ENCODE measurements around the gene NNMT.

The NNMT gene

DNA sequence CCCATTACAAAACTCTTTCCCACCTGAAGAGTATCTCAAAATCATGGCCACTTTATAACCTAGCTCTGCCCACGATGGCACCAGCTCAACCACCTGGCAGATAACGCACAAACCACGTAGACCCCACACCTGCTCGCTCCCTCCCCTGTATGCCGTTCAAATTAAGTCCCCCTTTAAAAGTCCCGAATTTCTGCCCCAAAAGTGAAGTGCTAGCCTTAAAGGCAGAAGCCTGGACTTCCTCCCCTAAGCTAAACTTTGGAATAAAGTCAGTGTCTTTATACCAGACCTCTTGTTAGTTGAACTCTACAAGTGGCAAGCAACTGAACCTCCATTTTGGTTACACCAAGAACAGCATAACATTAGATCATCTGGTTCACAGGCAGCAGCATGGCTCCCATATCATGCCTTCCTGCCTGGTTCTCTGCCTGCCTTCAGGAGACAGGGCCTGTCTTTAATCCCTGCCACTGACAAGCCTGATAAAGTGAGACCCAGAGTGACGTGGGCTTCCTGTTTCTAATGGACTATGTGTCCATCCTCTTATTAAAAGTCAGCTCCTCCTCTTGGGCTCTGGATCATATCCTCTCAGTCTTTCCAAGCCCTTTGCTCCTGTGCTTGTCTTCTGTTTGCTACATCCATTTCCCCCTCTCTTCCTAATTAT lies 32.6 kb upstream of the NNMT start:
- DNase-seq (ENCODE audit: low spot score), result no peak

- DNase-seq (ENCODE audit: low spot score), result no peak
Measured at GRCh38 chr11:114264381-114264780, 31.8 kb upstream of the NNMT start.

DNA sequence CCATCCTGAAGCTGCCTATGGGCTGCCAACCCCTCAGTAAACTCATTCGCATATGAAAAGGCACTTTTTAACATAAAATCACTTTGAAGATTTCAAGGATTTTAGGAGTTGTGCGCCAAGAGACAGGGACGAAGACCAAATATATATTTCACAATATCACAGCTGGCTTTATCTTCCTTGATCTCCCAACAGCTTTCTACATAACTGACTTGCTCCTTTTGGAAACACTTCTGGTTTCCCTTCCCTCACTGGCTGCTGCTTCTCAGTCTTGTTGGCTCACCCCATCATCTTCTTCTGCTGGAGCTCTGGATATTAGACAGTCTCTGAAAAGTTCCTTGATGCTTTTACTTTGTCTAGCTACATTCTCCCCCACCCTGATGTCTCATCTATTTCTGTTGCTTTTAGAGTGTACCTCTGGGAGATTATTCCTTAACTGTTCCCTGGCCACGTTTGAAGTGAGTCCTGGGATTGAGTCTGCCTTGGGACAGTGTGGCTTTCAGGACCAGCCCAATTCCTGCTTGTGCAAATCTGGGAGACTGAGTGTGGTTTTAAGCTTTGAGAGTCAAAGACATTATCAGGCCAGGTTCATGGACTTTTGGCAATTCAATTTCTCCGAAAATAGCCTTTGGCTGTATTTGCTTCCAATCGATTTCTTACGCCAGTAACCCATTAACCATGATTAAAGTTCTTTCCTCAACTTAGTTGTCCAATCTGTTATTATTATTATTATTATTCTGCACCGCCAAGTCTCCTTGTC lies 30.9 kb upstream of the NNMT start:
- DNase-seq (ENCODE audit: low spot score), result no peak

- DNase-seq (ENCODE audit: low spot score), result no peak
Measured at GRCh38 chr11:114269498-114269897, 26.7 kb upstream of the NNMT start.

GRCh38 chr11:114270531-114271270 lies 25.5 kb upstream of the NNMT start:
- no peak for DNase-seq (ENCODE audit: low spot score)

DNA sequence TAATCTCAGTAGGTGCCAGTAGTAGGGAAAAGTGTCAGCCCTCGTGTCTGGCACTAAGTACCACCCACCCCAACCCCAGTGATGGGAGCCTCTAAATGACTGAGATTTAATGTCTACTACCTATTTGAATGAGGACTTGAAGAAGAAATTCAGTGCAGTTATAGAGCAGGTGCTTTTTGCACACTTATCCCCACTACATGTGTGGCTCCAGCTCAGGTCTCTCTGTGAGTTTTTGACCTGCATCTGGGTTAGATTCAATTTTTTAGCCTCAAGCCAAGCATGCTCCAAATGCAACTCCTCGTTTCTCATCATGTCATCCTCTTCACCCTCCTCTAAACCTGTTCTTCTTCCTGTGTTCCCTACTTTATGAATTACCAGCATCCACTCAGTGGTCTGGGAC lies 24.9 kb upstream of the NNMT start:
- no peak for DNase-seq (ENCODE audit: low spot score)

- DNase-seq (ENCODE audit: low spot score), result no peak
Measured at GRCh38 chr11:114272311-114272710, 23.9 kb upstream of the NNMT start.

GRCh38 chr11:114273071-114273470 lies 23.1 kb upstream of the NNMT start:
- no peak for DNase-seq (ENCODE audit: low spot score)

- DNase-seq (ENCODE audit: low spot score), result no peak
Measured at GRCh38 chr11:114273890-114274635, 22.1 kb upstream of the NNMT start.

DNA sequence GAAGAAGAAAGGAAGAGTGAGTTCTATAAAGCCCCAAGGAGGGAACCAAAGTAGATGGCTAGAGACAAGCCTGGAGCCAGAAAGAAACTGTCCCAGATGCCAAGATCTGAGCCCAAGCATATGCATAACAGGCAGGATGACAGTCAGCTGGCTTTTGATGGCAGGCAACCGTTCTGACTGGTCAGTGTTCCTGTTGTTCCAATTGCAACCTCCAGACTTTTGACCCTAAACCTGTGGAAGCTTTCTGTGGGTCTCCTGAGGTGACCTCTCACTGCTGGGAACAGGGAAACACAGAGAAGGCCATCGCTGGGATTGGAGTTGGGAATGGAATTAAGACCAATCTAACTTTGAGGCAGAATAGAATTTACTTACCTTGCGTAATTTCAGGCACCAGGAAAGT lies 21.6 kb upstream of the NNMT start:
- no peak for DNase-seq (ENCODE audit: low spot score)

DNA sequence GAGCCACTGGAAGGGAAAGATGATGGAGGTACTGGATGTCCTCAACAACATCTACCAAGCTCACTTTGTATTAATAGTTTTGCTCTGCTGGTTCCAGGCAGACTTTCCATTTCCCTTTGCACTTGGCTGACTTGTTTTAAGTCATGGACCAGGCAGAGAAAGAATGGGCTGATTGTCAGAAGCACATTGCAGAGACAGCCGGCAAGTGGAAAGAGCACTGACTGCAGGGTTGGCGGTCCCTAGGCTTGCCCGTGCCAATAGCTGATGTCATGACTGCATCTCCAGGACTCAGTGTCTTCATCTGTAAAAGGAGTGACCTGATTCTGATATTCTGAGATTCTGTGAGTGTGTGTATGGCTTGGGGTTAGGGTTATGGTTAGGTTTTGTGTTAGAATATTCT lies 20.9 kb upstream of the NNMT start:
- DNase-seq (ENCODE audit: low spot score), result peak; percentile 74

DNA sequence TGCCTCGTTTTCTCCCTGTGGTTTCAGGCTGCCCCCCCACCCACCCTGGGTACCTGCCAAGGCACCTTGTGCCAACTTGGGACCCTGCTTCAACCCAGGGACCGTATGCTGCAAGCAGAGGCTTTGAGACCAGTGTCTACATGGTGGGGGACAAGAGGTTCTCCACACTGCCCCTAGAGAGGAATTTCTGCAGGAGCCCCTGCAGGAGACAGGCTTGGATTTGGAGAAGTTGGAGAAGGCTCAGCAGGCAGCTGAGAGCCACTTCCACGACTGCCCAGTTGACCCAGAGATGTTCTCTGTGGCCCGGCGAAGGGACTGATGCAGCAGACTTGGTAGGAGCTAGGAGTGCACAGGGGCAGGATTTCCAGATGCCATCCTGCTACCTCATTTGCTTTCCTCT lies 20.1 kb upstream of the NNMT start:
- DNase-seq (ENCODE audit: low spot score), result no peak

GRCh38 chr11:114277637-114278341 lies 18.4 kb upstream of the NNMT start:
- DNase-seq (ENCODE audit: low spot score), result no peak

DNA sequence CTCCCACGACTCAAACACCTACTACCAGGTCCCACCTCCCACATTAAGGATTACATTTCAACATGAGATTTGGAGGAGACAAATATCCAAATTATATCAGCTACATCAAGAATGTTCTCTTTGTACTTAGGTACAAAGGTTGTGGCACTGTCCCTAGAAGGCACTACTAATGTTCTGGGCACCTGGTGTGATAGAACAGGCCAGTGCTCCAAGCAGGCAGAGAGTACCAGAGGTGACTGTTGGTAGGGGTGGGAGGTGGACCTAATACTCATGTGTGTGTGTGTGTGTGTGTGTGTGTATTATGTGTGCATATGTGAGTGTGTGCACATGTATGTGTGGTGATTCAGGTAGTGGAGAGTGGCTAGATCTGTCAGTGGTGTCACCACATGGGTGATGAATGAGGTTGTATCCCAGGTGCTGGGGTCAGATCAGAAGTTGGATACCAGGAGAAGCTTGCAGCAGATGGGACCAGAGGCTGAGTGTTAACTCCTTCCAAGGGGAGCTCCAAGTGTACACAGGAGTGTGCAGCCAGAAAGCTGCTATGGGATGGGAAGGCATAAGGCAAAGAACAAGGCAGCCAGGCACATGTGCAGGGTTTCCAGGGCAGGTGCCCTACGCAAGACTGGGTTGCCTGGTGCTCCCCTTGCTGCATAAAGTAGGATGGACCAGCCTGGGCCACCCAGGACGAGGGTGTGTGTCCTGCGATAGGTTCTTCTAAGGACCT lies 17.7 kb upstream of the NNMT start:
- no peak for DNase-seq (ENCODE audit: low spot score)

DNA sequence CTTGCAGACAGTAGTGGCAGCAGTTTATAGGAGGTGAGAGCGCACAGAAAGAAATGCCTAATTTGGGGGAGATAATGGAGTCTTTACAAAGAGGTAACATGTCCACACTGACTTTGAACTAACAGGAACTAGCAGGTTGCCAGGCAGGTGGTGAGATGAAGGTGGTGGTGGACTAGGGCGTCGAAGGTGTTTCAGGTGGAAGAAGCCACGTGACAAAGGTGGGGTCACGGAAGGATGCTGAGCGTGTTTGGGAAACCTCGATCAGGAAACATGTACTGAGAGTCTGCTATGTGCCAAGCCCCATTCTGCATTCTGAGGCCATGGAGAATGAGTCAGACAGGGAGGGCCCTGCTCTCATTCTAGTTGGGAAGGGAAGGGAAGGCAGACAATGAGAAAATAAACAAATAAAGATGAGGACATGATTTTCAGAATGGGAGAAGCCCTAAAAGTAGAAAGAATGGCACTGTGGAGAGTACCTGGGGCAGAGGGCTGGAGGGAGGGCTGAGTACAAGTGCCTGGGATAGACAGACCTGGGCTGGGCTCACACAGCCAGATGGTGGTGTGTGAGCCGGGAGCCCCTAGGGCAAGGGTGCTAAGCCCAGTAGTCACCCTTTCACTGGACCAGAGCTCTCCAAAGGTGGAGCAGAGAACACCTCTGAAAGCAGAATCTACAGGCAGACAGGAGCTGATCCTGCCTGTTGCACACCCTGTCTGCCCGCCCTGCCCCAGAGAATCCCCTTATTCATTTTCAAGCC lies 16.2 kb upstream of the NNMT start:
- DNase-seq (ENCODE audit: low spot score), result no peak

GRCh38 chr11:114280696-114281095 lies 15.5 kb upstream of the NNMT start:
- DNase-seq (ENCODE audit: low spot score), result peak; percentile 49

DNA sequence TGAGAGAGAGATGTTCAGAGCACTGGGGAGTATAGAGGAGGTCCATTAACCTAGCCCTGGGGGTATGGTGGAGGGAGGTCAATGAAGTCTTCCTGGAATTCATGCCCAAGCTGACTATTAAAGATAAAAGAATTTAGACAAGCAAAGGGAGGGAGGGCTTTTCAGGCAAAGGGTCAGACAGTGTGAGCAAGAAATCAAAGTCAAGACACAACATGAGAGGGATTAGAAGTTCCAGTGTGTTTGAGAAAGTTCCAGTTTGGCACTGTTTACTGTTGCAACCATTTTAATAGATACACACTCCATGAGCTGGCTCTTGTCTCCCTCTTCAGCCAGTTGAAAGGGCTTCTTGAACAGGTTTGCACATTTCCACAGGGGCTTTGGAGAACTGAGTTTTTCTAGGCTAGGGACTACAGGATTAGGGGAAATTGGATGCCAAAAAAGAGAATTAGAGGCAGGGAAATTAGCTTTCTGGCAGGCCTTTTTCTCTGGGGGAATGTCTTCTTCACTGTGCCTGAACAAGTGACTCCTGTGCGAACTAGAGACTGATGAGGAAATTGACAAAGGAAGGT lies 14.7 kb upstream of the NNMT start:
- DNase-seq (ENCODE audit: low spot score), result no peak

DNA sequence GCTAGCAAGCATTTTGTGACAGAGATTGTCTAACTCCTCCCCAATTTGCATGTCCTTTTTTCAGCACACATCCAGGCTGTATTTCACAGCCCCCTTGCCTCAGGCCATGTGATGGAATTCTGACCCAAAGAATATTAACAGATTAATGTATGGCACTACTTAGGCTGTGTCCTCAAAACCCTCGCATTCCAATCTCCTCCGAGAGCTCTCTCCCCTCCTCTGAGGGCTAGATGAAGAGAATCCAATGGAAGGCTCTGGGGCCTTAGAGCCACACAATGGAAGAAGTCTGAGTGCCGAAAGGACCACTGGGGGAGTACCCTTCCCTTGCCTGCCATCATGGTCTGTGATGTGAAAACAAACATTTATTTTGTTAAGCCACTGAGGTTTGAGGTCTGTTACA lies 13.7 kb upstream of the NNMT start:
- DNase-seq (ENCODE audit: low spot score), result no peak

GRCh38 chr11:114283422-114283821 lies 12.8 kb upstream of the NNMT start:
- no peak for DNase-seq (ENCODE audit: low spot score)

GRCh38 chr11:114284021-114284420 lies 12.2 kb upstream of the NNMT start:
- no peak for DNase-seq (ENCODE audit: low spot score)

Measured in Ammon's horn (tissue), 1 donor.